Glutamatergic neuron (in vitro differentiated cells): ENCODE results near the gene SCN8A. TPM values are rescaled to one million over a fixed set of nuclear protein-coding genes. Genes with fewer than 3 reads are reported as not detected.

Experiments
- DNase-seq: peaks from one replicate; pipeline ENCODE4 v3.0.0; 2022
- H3K27ac Mint-ChIP-seq: one replicate; pipeline ENCODE4 v1.8.0; 2020; ENCODE audit warnings: mild to moderate bottlenecking, mixed read lengths, inconsistent platforms; ENCODE audit not compliant: unreplicated experiment
- H3K27me3 Mint-ChIP-seq: one replicate; pipeline ENCODE4 v1.8.0; 2020; ENCODE audit warnings: mild to moderate bottlenecking, moderate library complexity, mixed read lengths, inconsistent platforms; ENCODE audit not compliant: unreplicated experiment
- H3K36me3 Mint-ChIP-seq: one replicate; pipeline ENCODE4 v1.8.0; 2020; ENCODE audit warnings: mild to moderate bottlenecking, mixed read lengths, inconsistent platforms; ENCODE audit not compliant: unreplicated experiment
- H3K4me1 Mint-ChIP-seq: one replicate; pipeline ENCODE4 v1.8.0; 2020; ENCODE audit warnings: mild to moderate bottlenecking, low read depth, mixed read lengths, inconsistent platforms; ENCODE audit not compliant: unreplicated experiment
- H3K4me3 Mint-ChIP-seq: one replicate; pipeline ENCODE4 v1.8.0; 2020; ENCODE audit warnings: mild to moderate bottlenecking, mixed read lengths, inconsistent platforms; ENCODE audit not compliant: unreplicated experiment
- H3K9me3 Mint-ChIP-seq: one replicate; pipeline ENCODE4 v1.8.0; 2020; ENCODE audit warnings: mild to moderate bottlenecking, moderate library complexity, mixed read lengths, inconsistent platforms; ENCODE audit not compliant: unreplicated experiment
- CTCF ChIP-seq: fragments of 200-600 bp; sonication (generic); IDR thresholded peaks from one replicate; pipeline ENCODE4 v1.5.0; 2021; ENCODE audit not compliant: partially characterized antibody, unreplicated experiment
- total RNA-seq: library from RNA; stranded (reverse); fragmentation: NEBNext Ultra II Directional; extraction: Animal tissue kit (Norgen Biotek cat#: 25700); gene quantifications from one replicate; pipeline ENCODE4 v1.2.1, GENCODE V29; 2021; ENCODE audit not compliant: unreplicated experiment

SCN8A gene
- total RNA-seq, 1 donor from 2014 or later = 47.6 TPM

GRCh38 chr12:51699219-51699618 is 108.2 kb downstream of the SCN8A start:
- no peak for DNase-seq
- Mint-ChIP-seq H3K36me3 (no peaks in the 10 kb centered on the region), H3K27me3 (no peaks in the 10 kb centered on the region), H3K27ac (no peak overlapping the region), H3K4me1 (no peaks in the 10 kb centered on the region), H3K9me3 (no peaks in the 10 kb centered on the region), H3K4me3 (no peak overlapping the region)
- TF ChIP-seq CTCF = no peak

GRCh38 chr12:51700887-51701286 is 109.9 kb downstream of the SCN8A start:
- Mint-ChIP-seq H3K9me3 (no peaks in the 10 kb centered on the region), H3K4me3 (no peak overlapping the region), H3K4me1 (no peaks in the 10 kb centered on the region), H3K36me3 (no peaks in the 10 kb centered on the region), H3K27ac (no peak overlapping the region), H3K27me3 (peaks cover 2% of the 10 kb centered on the region)
- TF ChIP-seq CTCF = no peak
- DNase-seq = no peak

GRCh38 chr12:51702587-51702986 is 111.6 kb downstream of the SCN8A start:
- Mint-ChIP-seq H3K4me3 (no peak overlapping the region), H3K4me1 (no peaks in the 10 kb centered on the region), H3K27ac (no peak overlapping the region), H3K9me3 (no peaks in the 10 kb centered on the region), H3K36me3 (no peaks in the 10 kb centered on the region), H3K27me3 (peaks cover 2% of the 10 kb centered on the region)
- DNase-seq = no peak
- TF ChIP-seq CTCF = no peak

- Mint-ChIP-seq H3K4me3 (no peak overlapping the region), H3K27me3 (peaks cover 2% of the 10 kb centered on the region), H3K36me3 (no peaks in the 10 kb centered on the region), H3K9me3 (no peaks in the 10 kb centered on the region), H3K27ac (no peak overlapping the region), H3K4me1 (no peaks in the 10 kb centered on the region)
- no peak for TF ChIP-seq CTCF
- no peak for DNase-seq
These were observed 114.4 kb downstream of the SCN8A start for GRCh38 chr12:51705450-51705849.

- TF ChIP-seq CTCF = no peak
- Mint-ChIP-seq H3K36me3 (no peaks in the 10 kb centered on the region), H3K9me3 (no peaks in the 10 kb centered on the region), H3K27me3 (peaks cover 2% of the 10 kb centered on the region), H3K4me3 (no peak overlapping the region), H3K27ac (no peak overlapping the region), H3K4me1 (no peaks in the 10 kb centered on the region)
- no peak for DNase-seq
These were observed 115.2 kb downstream of the SCN8A start for GRCh38 chr12:51706206-51706605.
